Activated CD4-positive, alpha-beta T cell treated with anti-CD3 and anti-CD28 coated beads, Interleukin-2, amount 10 ng/mL, durations not matched to agents 24 days and 14 days (primary cell): ENCODE results near the gene OR9A4. TPM values are rescaled to one million over a fixed set of nuclear protein-coding genes. Genes with fewer than 3 reads are reported as not detected.

ENCODE experiments used
- DNase-seq: peaks from one replicate; pipeline ENCODE4 v3.0.0; 2022
- H3K27ac Mint-ChIP-seq: one replicate; pipeline ENCODE4 v1.8.0; 2022; ENCODE audit warnings: mild to moderate bottlenecking, mixed read lengths
- H3K27me3 Mint-ChIP-seq: one replicate; pipeline ENCODE4 v1.8.0; 2022; ENCODE audit warnings: mixed read lengths
- H3K36me3 Mint-ChIP-seq: one replicate; pipeline ENCODE4 v1.8.0; 2022; ENCODE audit warnings: low read depth, mild to moderate bottlenecking, mixed read lengths
- H3K4me1 Mint-ChIP-seq: one replicate; pipeline ENCODE4 v1.8.0; 2021; ENCODE audit warnings: mixed read lengths
- H3K4me3 Mint-ChIP-seq: one replicate; pipeline ENCODE4 v1.8.0; 2022; ENCODE audit warnings: mild to moderate bottlenecking, moderate library complexity, mixed read lengths
- H3K9me3 Mint-ChIP-seq: one replicate; pipeline ENCODE4 v1.8.0; 2021; ENCODE audit warnings: mixed read lengths
- intact Hi-C: fragments of 100-400 bp; cut with micrococcal nuclease; formaldehyde crosslinking; loops from one replicate; pipeline ENCODE4 v1.15.1; 2023
- total RNA-seq: library from RNA; stranded (reverse); gene quantifications from 2 replicates; pipeline ENCODE4 v1.2.3, GENCODE V29; 2022

The OR9A4 gene
- total RNA-seq, 1 donor from 2014 or later = not detected

DNA sequence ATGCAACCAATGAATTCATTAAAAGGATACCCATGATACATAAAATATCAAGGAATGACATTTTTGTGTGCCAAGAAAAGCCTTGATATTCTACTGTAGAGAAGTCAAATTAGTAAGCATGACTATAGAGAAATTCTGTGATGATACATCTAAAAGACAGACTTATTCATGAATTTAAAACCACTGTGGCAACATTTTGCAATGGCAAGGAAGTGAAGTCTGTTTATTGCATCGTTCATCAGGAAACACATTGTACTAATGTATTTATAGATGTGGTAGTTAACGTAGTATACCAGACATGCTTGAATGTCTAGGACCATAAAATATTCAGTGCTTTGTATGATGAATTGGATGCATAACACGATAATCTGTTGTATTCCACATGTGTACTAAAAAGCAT, 39.9 kb downstream of the OR9A4 start:
- Mint-ChIP-seq H3K36me3 (no peaks in the 10 kb centered on the region), H3K9me3 (no peaks in the 10 kb centered on the region), H3K27me3 (no peaks in the 10 kb centered on the region), H3K27ac (no peak overlapping the region), H3K4me1 (no peaks in the 10 kb centered on the region), H3K4me3 (no peak overlapping the region)
- no peak for DNase-seq
- intact Hi-C loops = no loop called here

DNA sequence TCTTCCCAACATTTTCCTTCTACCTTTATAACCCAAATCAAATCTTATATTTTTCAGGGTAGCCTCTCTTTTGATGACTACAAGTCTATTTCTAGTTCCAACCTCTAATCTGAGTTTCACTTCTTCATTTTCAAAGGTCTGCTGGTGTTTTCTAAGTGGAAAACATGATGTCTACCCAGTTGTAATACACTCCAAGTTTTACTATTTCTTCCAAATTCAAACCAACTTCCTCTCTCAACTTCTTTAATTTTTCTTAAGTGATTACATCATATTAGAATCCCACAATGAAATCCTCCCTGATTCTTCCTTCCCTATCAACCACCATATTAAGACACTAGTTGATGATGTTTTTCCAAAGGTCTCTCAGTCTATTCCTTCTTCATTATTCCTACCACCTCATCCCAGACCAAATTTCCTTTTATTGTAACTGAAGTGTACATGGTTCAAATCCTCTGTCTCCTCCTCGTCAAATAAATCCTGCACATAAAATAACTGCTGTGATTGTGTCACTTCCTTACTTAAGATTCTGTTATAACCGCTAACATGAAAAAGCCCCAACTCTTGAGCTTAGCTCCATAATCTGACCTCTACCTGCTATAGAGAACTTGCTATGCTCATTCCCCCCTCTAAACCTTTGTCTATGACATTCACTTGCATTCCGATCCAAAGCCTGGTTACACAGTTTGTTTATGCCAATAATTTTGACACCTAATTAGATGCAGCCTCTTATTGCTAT, 44.7 kb downstream of the OR9A4 start:
- no peak overlapping the region for H3K27ac Mint-ChIP-seq
- peaks cover 5% of the 10 kb centered on the region for H3K9me3 Mint-ChIP-seq
- intact Hi-C loops = no loop called here
- DNase-seq = no peak
- H3K27me3 Mint-ChIP-seq = no peaks in the 10 kb centered on the region
- no peak overlapping the region for H3K4me3 Mint-ChIP-seq
- H3K36me3 Mint-ChIP-seq = no peaks in the 10 kb centered on the region
- H3K4me1 Mint-ChIP-seq = no peaks in the 10 kb centered on the region

Other genes starting within 250 kb of the OR9A4 start
- gene DENND11, start 214.2 kb upstream of the OR9A4 start, total RNA-seq = 33.3 and 35.1 TPM in 2 replicates
- gene WEE2, start 208.0 kb upstream of the OR9A4 start, total RNA-seq = not detected in 2 replicates
- gene SSBP1, start 178.0 kb upstream of the OR9A4 start, total RNA-seq = 264 and 266 TPM in 2 replicates
- gene TAS2R3, start 152.3 kb upstream of the OR9A4 start, total RNA-seq = 1.2 and 2.2 TPM in 2 replicates
- 1.0 TPM in 2 replicates for gene TAS2R4, start 139.7 kb upstream of the OR9A4 start, total RNA-seq
- gene TAS2R5, start 126.2 kb upstream of the OR9A4 start, total RNA-seq = 0.89 and 1.0 TPM in 2 replicates
- not detected in 2 replicates for gene PRSS37, start 74.9 kb upstream of the OR9A4 start, total RNA-seq
- gene CLEC5A, start 30.6 kb downstream of the OR9A4 start, total RNA-seq = not detected in 2 replicates
- gene TAS2R38, start 57.4 kb downstream of the OR9A4 start, total RNA-seq = not detected in 2 replicates
- not detected in 2 replicates for gene MGAM, start 79.5 kb downstream of the OR9A4 start, total RNA-seq
- not detected in 2 replicates for gene MGAM2, start 195.3 kb downstream of the OR9A4 start, total RNA-seq